Thoracic aorta (tissue), 2 donors: ENCODE results near the gene STK32A. TPM values are rescaled to one million over a fixed set of nuclear protein-coding genes. Genes with fewer than 3 reads are reported as not detected.

Experiments
- ATAC-seq: fragments of 150-250 bp; one replicate; pipeline ENCODE4 v1.8.0; 2017; ENCODE audit warnings: low read depth; ENCODE audit not compliant: insufficient number of reproducible peaks, low FRiP score
- DNase-seq: peaks from one replicate; pipeline ENCODE4 v3.0.0-alpha.2; 2020; ENCODE audit warnings: low spot score
- H3K27ac ChIP-seq, 2 donors: fragments of 200-600 bp; sonication (generic); 1 replicate in 1 of 2; 2 replicates in 1 of 2; pipeline ENCODE4 v1.5.1; 2016; ENCODE audit warnings: mild to moderate bottlenecking in 2 of 2, moderate library complexity in 2 of 2
- H3K27me3 ChIP-seq: fragments of 200-600 bp; sonication (generic); replicated peaks from 2 replicates; pipeline ENCODE4 v1.6.0; 2016; ENCODE audit warnings: mild to moderate bottlenecking; ENCODE audit not compliant: insufficient read depth
- H3K36me3 ChIP-seq: fragments of 200-600 bp; sonication (generic); one replicate; pipeline ENCODE4 v1.5.1; 2016
- H3K4me1 ChIP-seq, 2 donors: fragments of 200-600 bp; sonication (generic); 1 replicate in 1 of 2; 2 replicates in 1 of 2; pipeline versions ENCODE4 v1.5.1 to v1.6.0; 2016; ENCODE audit warnings: low read depth in 2 of 2, mild to moderate bottlenecking in 1 of 2; ENCODE audit not compliant: control insufficient read depth in 1 of 2
- H3K4me3 ChIP-seq: fragments of 200-600 bp; sonication (generic); 2 replicates; pipeline ENCODE4 v1.5.1; 2016; ENCODE audit warnings: mild to moderate bottlenecking
- H3K9me3 ChIP-seq: fragments of 200-600 bp; sonication (generic); 2 replicates; pipeline ENCODE4 v1.5.1; 2016
- CTCF ChIP-seq: fragments of 200-600 bp; sonication (generic); IDR thresholded peaks from one replicate; pipeline ENCODE4 v1.5.1; 2019; ENCODE audit warnings: antibody characterized with exemption
- total RNA-seq, 2 donors: library from RNA; depleted of rRNA; stranded (reverse); fragments of >200 nt; gene quantifications; one replicate each; pipeline versions ENCODE4 v1.1.0 to v1.2.3, GENCODE V29; 2016

The STK32A gene
- total RNA-seq, 2 donors from 2014 or later = 8.0 to 9.5 TPM

GRCh38 chr5:147307170-147307569 lies 72.3 kb downstream of the STK32A start:
- no peak for DNase-seq
- ATAC-seq = no peak
- peak overlapping the region in 1 of 2 donors; percentile 55 for H3K27ac ChIP-seq

GRCh38 chr5:147309621-147310020 lies 74.8 kb downstream of the STK32A start:
- Histone ChIP-seq H3K36me3 (no peaks in the 10 kb centered on the region), H3K27me3 (no peaks in the 10 kb centered on the region), H3K4me3 (no peak overlapping the region), H3K4me1 (peaks cover 4 to 19% of the 10 kb centered on the region in 2 donors), H3K9me3 (no peaks in the 10 kb centered on the region), H3K27ac (peak overlapping the region; percentile 52 to 71)
- no peak for TF ChIP-seq CTCF
- ATAC-seq (no peak), DNase-seq (no peak)

More at GRCh38 chr5:147307170-147307569, 72.3 kb downstream of the STK32A start:
- TF ChIP-seq CTCF = no peak
- Histone ChIP-seq H3K4me3 (no peak overlapping the region), H3K27me3 (no peaks in the 10 kb centered on the region), H3K4me1 (peaks cover 13 to 37% of the 10 kb centered on the region in 2 donors), H3K36me3 (no peaks in the 10 kb centered on the region), H3K9me3 (no peaks in the 10 kb centered on the region)

- Histone ChIP-seq H3K27me3 (no peaks in the 10 kb centered on the region), H3K9me3 (no peaks in the 10 kb centered on the region), H3K4me3 (no peak overlapping the region), H3K4me1 (peaks cover 4 to 14% of the 10 kb centered on the region in 2 donors), H3K36me3 (no peaks in the 10 kb centered on the region), H3K27ac (peak overlapping the region; percentile 63 to 71)
- ATAC-seq (peak; percentile 74), DNase-seq (peak; percentile 38)
- TF ChIP-seq CTCF = no peak
These were observed 75.4 kb downstream of the STK32A start for GRCh38 chr5:147310059-147310704.

- no peak for ATAC-seq
- TF ChIP-seq CTCF = no peak
- no peaks in the 10 kb centered on the region for H3K9me3 ChIP-seq
These were observed 83.3 kb downstream of the STK32A start for GRCh38 chr5:147317978-147318684.

GRCh38 chr5:147321569-147321968 lies 86.7 kb downstream of the STK32A start:
- ATAC-seq = no peak
- Histone ChIP-seq H3K27me3 (no peaks in the 10 kb centered on the region), H3K36me3 (peaks cover 2% of the 10 kb centered on the region), H3K4me1 (no peaks in the 10 kb centered on the region), H3K4me3 (no peak overlapping the region), H3K9me3 (no peaks in the 10 kb centered on the region), H3K27ac (no peak overlapping the region)
- TF ChIP-seq CTCF = no peak
- DNase-seq = no peak

More at GRCh38 chr5:147317978-147318684, 83.3 kb downstream of the STK32A start:
- H3K36me3 ChIP-seq = no peaks in the 10 kb centered on the region
- no peaks in the 10 kb centered on the region for H3K27me3 ChIP-seq
- DNase-seq = no peak
- H3K4me3 ChIP-seq = no peak overlapping the region
- no peaks in the 10 kb centered on the region for H3K4me1 ChIP-seq
- no peak overlapping the region for H3K27ac ChIP-seq
